ENCODE measurements around the gene HEATR5B.
"Not testable (repeated sequence)": the region's sequence is repeated elsewhere in the genome, so short reads cannot be mapped to it uniquely, and the experiment has no call there.

DNA sequence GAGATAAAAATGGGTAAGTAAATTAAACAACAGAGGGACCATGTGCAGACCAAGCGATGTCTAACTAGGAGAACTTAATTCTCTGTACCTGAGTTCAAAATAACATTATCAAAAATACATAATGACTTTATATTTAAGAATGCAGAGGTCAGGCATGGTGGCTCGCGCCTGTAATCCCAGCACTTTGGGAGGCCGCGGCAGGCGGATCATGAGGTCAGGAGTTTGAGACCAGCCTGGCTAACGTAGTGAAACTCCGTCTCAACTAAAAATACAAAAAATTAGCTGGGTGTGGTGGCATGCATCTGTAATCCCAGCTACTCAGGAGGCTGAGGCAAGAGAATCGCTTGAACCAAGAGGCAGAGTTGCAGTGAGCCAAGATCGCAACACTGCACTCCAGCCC is 138.9 kb downstream of the HEATR5B start:
- TF ChIP-seq, protein P1, sequence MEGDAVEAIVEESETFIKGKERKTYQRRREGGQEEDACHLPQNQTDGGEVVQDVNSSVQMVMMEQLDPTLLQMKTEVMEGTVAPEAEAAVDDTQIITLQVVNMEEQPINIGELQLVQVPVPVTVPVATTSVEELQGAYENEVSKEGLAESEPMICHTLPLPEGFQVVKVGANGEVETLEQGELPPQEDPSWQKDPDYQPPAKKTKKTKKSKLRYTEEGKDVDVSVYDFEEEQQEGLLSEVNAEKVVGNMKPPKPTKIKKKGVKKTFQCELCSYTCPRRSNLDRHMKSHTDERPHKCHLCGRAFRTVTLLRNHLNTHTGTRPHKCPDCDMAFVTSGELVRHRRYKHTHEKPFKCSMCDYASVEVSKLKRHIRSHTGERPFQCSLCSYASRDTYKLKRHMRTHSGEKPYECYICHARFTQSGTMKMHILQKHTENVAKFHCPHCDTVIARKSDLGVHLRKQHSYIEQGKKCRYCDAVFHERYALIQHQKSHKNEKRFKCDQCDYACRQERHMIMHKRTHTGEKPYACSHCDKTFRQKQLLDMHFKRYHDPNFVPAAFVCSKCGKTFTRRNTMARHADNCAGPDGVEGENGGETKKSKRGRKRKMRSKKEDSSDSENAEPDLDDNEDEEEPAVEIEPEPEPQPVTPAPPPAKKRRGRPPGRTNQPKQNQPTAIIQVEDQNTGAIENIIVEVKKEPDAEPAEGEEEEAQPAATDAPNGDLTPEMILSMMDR (IDR thresholded peaks at IDR 0.05): not testable (repeated sequence)
- not testable (repeated sequence) for TF ChIP-seq POLR2A (IDR thresholded peaks at IDR 0.05)
